ENCODE measurements around the gene CDIP1.

CDIP1 gene

DNA sequence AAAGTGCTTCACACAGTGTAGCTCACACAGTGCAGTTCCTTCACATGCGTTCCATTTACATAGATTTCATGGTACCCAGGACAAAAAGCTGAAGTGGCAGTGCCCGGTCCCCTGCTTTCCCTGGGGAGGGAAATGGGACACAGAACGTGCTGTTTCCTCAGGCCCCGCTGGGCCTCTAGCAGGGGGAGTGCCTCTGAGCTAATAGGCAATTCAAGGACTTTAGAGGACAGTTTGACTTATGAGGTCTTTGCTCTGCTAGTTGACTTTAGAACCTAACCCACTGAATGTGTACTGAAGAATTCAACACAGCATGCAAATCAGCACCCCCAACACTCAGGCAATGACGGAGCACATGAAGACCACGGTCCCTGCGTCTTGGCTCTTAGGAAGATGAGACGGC lies 6.8 kb downstream of the CDIP1 start:
- Histone ChIP-seq H3K9ac (ENCODE audit: low read depth, low read length, poor library complexity, severe bottlenecking) (no peak overlapping the region), H3K4me1 (ENCODE audit: insufficient read depth, low read length, poor library complexity, severe bottlenecking) (peaks cover 22% of the 10 kb centered on the region), H3K36me3 (ENCODE audit: insufficient read depth, low read length) (no peaks in the 10 kb centered on the region), H3F3A (ENCODE audit: low read depth) (no peaks in the 10 kb centered on the region), H3K4me2 (ENCODE audit: low read depth, low read length, poor library complexity, severe bottlenecking) (no peak overlapping the region), H3K9me3 (ENCODE audit: insufficient read depth, low read depth, low read length) (no peaks in the 10 kb centered on the region), H3K9me2 (replicated peaks; ENCODE audit: low read depth, low read length) (no peaks in the 10 kb centered on the region), H3K79me2 (ENCODE audit: insufficient read depth, low read length) (peaks cover 16% of the 10 kb centered on the region; the same call in 1 of the 2 replicates), H4K20me1 (ENCODE audit: insufficient read depth, low read length, poor library complexity, severe bottlenecking) (no peaks in the 10 kb centered on the region), H3K4me3 (ENCODE audit: low read length, poor library complexity, severe bottlenecking) (no peak overlapping the region), H2AFZ (ENCODE audit: low read length) (no peak overlapping the region), H3K27me3 (ENCODE audit: insufficient read depth, low read length, poor library complexity, severe bottlenecking) (no peaks in the 10 kb centered on the region)
- TF ChIP-seq EZH2phosphoT487 (IDR thresholded peaks at IDR 0.05; ENCODE audit: borderline replicate concordance) = no peak
- TF ChIP-seq, protein P1, sequence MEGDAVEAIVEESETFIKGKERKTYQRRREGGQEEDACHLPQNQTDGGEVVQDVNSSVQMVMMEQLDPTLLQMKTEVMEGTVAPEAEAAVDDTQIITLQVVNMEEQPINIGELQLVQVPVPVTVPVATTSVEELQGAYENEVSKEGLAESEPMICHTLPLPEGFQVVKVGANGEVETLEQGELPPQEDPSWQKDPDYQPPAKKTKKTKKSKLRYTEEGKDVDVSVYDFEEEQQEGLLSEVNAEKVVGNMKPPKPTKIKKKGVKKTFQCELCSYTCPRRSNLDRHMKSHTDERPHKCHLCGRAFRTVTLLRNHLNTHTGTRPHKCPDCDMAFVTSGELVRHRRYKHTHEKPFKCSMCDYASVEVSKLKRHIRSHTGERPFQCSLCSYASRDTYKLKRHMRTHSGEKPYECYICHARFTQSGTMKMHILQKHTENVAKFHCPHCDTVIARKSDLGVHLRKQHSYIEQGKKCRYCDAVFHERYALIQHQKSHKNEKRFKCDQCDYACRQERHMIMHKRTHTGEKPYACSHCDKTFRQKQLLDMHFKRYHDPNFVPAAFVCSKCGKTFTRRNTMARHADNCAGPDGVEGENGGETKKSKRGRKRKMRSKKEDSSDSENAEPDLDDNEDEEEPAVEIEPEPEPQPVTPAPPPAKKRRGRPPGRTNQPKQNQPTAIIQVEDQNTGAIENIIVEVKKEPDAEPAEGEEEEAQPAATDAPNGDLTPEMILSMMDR (conservative IDR thresholded peaks at IDR 0.05; ENCODE audit: low read length) = no peak

DNA sequence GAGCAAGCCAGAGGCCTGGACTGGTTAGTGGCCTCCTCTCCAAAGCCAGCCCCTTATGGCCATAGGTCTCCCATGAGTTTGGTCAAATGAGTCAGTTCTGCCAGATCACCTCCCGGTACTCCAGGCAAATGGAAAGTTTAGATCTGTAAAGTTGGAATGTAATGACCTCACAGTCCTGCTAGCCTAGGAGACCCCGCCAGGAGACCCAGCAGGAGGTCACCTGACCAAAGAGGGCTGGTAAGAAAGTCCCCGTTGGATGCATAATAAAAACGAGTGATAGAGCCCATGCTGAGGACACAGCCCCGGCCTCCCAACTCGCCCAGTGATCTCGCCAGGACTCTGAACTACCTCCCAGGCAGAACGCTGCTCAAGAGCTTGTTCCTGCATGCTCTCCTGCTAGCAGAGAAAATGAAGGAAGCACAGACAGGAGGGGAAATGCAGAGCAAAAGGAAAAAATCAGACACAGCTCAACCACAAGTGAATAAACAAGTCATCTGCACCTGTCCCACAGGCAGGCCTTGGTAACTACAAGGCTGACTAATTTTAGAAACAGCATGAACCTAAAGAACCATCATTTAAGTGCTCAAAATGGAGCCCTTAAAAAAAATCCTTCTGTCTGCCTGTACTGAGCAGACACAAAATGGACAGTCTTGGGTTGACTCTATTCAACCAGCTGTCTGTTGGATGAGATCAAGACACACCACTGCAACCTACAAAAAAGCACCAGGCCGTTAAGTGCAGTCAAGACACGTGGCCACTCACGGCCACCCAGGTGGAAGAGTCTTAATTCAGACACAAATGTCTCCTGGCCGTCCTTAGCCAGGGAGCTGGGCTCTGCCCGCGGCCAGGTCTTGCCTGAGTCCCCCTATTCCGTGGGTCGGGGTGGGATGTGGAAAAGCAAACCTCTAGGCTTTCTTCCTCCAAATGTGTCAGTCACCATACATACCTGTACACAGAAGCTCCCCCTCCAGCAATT lies 9.2 kb downstream of the CDIP1 start:
- Histone ChIP-seq H3K79me2 (ENCODE audit: insufficient read depth, low read length) (no peaks in the 10 kb centered on the region), H3F3A (ENCODE audit: low read depth) (no peaks in the 10 kb centered on the region), H3K4me3 (ENCODE audit: low read length, poor library complexity, severe bottlenecking) (no peak overlapping the region), H4K20me1 (ENCODE audit: insufficient read depth, low read length, poor library complexity, severe bottlenecking) (no peaks in the 10 kb centered on the region), H3K9ac (ENCODE audit: low read depth, low read length, poor library complexity, severe bottlenecking) (no peak overlapping the region), H3K4me2 (ENCODE audit: low read depth, low read length, poor library complexity, severe bottlenecking) (no peak overlapping the region), H3K9me3 (ENCODE audit: insufficient read depth, low read depth, low read length) (no peaks in the 10 kb centered on the region), H3K27me3 (ENCODE audit: insufficient read depth, low read length, poor library complexity, severe bottlenecking) (no peaks in the 10 kb centered on the region), H2AFZ (ENCODE audit: low read length) (no peak overlapping the region), H3K4me1 (ENCODE audit: insufficient read depth, low read length, poor library complexity, severe bottlenecking) (peaks cover 11% of the 10 kb centered on the region), H3K9me2 (replicated peaks; ENCODE audit: low read depth, low read length) (no peaks in the 10 kb centered on the region), H3K36me3 (ENCODE audit: insufficient read depth, low read length) (no peaks in the 10 kb centered on the region)
- TF ChIP-seq, protein P1 (conservative IDR thresholded peaks at IDR 0.05; ENCODE audit: low read length) = no peak
- no peak for TF ChIP-seq EZH2phosphoT487 (IDR thresholded peaks at IDR 0.05; ENCODE audit: borderline replicate concordance)

DNA sequence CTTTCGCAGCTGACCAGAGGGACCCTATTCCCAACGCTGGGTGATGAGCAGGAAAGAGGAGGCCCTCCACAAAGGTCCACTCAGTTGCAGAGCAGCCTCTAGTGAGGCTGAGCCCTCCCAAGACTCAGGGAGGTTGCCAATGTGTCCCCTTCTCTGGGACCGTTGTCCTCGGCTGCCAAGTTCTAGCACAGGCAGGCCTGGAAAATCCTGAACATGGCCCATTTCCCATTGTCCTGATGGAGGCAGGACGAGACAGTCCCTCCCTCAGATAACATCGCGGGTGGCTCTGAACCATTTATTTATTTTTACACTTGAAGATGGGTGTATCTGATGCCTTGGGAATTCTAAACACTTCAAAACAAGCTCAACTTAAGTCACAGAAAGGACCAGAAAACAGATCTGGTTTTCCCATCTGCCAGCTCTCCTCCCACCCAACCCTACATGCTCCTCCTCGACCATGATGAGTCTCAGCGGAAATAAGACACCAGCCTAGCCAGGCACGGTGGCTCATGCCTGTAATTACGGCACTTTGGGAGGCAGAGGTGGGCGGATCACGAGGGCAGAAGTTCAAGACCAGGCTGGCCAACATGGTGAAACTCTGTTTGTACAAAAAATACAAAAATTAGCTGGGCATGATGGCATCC lies 12.8 kb downstream of the CDIP1 start:
- H3K4me1 ChIP-seq (ENCODE audit: insufficient read depth, low read length, poor library complexity, severe bottlenecking) = peaks cover 17% of the 10 kb centered on the region
- no peak overlapping the region for H2AFZ ChIP-seq (ENCODE audit: low read length)
- H3K9ac ChIP-seq (ENCODE audit: low read depth, low read length, poor library complexity, severe bottlenecking) = no peak overlapping the region
- H3K27me3 ChIP-seq (ENCODE audit: insufficient read depth, low read length, poor library complexity, severe bottlenecking) = no peaks in the 10 kb centered on the region
- no peak overlapping the region for H3K4me3 ChIP-seq (ENCODE audit: low read length, poor library complexity, severe bottlenecking)
- no peaks in the 10 kb centered on the region for H3K9me2 ChIP-seq (replicated peaks; ENCODE audit: low read depth, low read length)
- no peaks in the 10 kb centered on the region for H4K20me1 ChIP-seq (ENCODE audit: insufficient read depth, low read length, poor library complexity, severe bottlenecking)
- TF ChIP-seq EZH2phosphoT487 (IDR thresholded peaks at IDR 0.05; ENCODE audit: borderline replicate concordance) = no peak
- TF ChIP-seq, protein P1 (conservative IDR thresholded peaks at IDR 0.05; ENCODE audit: low read length) = no peak
- no peak overlapping the region for H3K4me2 ChIP-seq (ENCODE audit: low read depth, low read length, poor library complexity, severe bottlenecking)
- H3K79me2 ChIP-seq (ENCODE audit: insufficient read depth, low read length) = no peaks in the 10 kb centered on the region
- H3F3A ChIP-seq (ENCODE audit: low read depth) = no peaks in the 10 kb centered on the region
- no peaks in the 10 kb centered on the region for H3K9me3 ChIP-seq (ENCODE audit: insufficient read depth, low read depth, low read length)
- no peaks in the 10 kb centered on the region for H3K36me3 ChIP-seq (ENCODE audit: insufficient read depth, low read length)
